Uterus (tissue), 4 donors: ENCODE results near the gene TADA3. TPM values are rescaled to one million over a fixed set of nuclear protein-coding genes. Genes with fewer than 3 reads are reported as not detected.

Experiments used
- DNase-seq, 2 donors: peaks; one replicate each; pipeline ENCODE4 v3.0.0-alpha.2; 2019 to 2020
- H3K27ac ChIP-seq, 2 donors: fragments of 200-600 bp; sonication (generic); 1 replicate in 1 of 2; 2 replicates in 1 of 2; pipeline ENCODE4 v1.5.1; 2016 to 2018
- H3K27me3 ChIP-seq, 2 donors: fragments of 200-600 bp; sonication (generic); one replicate each; pipeline ENCODE4 v1.5.1; 2018 to 2019; ENCODE audit warnings: control low read depth in 1 of 2
- H3K36me3 ChIP-seq, 2 donors: fragments of 200-600 bp; sonication (generic); one replicate each; pipeline ENCODE4 v1.5.1; 2019; ENCODE audit warnings: control low read depth in 1 of 2
- H3K4me1 ChIP-seq, 2 donors: fragments of 200-600 bp; sonication (generic); one replicate each; pipeline ENCODE4 v1.5.1; 2018 to 2019; ENCODE audit warnings: control low read depth in 1 of 2
- H3K4me3 ChIP-seq, 2 donors: fragments of 200-600 bp; sonication (generic); 1 replicate in 1 of 2; 2 replicates in 1 of 2; pipeline ENCODE4 v1.5.1; 2018 to 2019; ENCODE audit warnings: mild to moderate bottlenecking in 1 of 2
- H3K9me3 ChIP-seq, 2 donors: fragments of 200-600 bp; sonication (generic); one replicate each; pipeline ENCODE4 v1.5.1; 2019; ENCODE audit warnings: control low read depth in 1 of 2
- POLR2A ChIP-seq, 2 donors: fragments of 450-650 bp; IDR thresholded peaks; one replicate each; pipeline ENCODE4 v1.6.1; 2016; ENCODE audit warnings: antibody characterized with exemption in 2 of 2, mild to moderate bottlenecking in 1 of 2, moderate library complexity in 1 of 2
- intact Hi-C: fragments of 100-400 bp; cut with DNase I; formaldehyde crosslinking; loops from one replicate; pipeline ENCODE4 v1.15.1; 2023; ENCODE audit warnings: low total_unique reads
- total RNA-seq, 4 donors: library from RNA; depleted of rRNA in 3 of 4; stranded (reverse); fragments of >200 nt in 3 of 4; gene quantifications; one replicate each; pipeline versions ENCODE4 v1.1.0 to v1.2.4, GENCODE V29; 2014 to 2023
- TF ChIP-seq, protein P1 (sequence below), 4 experiments: fragments of 200-600 bp in 2 of 4; fragments of 450-650 bp in 2 of 4; sonication (generic) in 2 of 4; IDR thresholded peaks; one replicate each; pipeline ENCODE4 v1.5.1; 2016 to 2019; ENCODE audit warnings: antibody characterized with exemption in 4 of 4, mild to moderate bottlenecking in 2 of 4, moderate library complexity in 1 of 4
- donor health status: DM: yes; HTN: yes; CAD: no.

The TADA3 gene
- total RNA-seq, 4 donors from 2014 or later: 35.9 to 65.4 (median 55.3) TPM

DNA sequence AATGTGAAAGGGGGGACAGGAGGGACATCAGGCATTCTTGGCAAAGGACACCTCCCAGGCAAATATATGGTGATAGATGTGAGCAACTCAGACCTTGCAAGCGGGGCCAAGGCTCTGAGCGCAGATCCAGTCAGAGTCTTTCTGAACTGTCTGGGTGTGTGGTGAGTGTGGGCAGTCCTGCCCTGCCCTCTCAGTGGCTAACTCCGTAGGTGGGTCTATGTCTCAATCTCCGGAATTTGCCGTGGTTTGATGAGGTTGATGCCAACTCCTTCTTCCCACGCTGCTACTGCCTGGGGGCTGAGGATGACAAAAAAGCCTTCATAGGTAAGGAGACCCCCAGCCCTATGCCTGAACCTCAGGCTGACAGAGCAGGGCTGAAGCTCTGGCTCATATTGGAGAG is 25.2 kb upstream of the TADA3 start:
- intact Hi-C loops: no loop called here
- no peak overlapping the region for H3K4me3 ChIP-seq
- H3K4me1 ChIP-seq: no peaks in the 10 kb centered on the region
- H3K27me3 ChIP-seq: no peaks in the 10 kb centered on the region
- no peaks in the 10 kb centered on the region for H3K9me3 ChIP-seq
- TF ChIP-seq, protein P1, sequence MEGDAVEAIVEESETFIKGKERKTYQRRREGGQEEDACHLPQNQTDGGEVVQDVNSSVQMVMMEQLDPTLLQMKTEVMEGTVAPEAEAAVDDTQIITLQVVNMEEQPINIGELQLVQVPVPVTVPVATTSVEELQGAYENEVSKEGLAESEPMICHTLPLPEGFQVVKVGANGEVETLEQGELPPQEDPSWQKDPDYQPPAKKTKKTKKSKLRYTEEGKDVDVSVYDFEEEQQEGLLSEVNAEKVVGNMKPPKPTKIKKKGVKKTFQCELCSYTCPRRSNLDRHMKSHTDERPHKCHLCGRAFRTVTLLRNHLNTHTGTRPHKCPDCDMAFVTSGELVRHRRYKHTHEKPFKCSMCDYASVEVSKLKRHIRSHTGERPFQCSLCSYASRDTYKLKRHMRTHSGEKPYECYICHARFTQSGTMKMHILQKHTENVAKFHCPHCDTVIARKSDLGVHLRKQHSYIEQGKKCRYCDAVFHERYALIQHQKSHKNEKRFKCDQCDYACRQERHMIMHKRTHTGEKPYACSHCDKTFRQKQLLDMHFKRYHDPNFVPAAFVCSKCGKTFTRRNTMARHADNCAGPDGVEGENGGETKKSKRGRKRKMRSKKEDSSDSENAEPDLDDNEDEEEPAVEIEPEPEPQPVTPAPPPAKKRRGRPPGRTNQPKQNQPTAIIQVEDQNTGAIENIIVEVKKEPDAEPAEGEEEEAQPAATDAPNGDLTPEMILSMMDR (IDR thresholded peaks at IDR 0.05): no peak
- no peak for TF ChIP-seq POLR2A (IDR thresholded peaks at IDR 0.05)
- H3K27ac ChIP-seq: no peak overlapping the region
- no peaks in the 10 kb centered on the region for H3K36me3 ChIP-seq
- no peak for DNase-seq

DNA sequence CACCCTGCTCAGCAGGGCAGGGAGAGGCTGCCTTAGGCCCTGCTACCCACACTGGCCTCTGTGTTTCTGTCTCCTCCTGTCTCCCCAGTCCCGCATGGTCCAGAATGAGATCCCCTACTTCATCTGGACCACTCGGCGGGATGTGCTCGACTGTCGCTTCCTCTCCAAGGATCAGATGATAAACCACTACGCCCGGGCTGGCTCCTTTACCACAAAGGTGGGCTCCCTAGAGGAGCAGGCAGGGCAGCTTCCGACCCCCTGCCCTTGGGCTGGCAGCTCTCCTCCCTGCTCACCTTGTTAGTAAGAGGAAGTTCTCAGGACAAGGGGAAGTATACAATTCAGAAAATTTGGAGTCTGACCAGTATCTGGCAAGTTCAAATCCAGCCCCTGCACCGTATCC is 23.7 kb upstream of the TADA3 start:
- Histone ChIP-seq H3K27ac (no peak overlapping the region), H3K36me3 (no peaks in the 10 kb centered on the region), H3K27me3 (no peaks in the 10 kb centered on the region), H3K9me3 (no peaks in the 10 kb centered on the region), H3K4me1 (peaks cover 0 to under 1% of the 10 kb centered on the region in 2 donors), H3K4me3 (no peak overlapping the region)
- intact Hi-C loops: no loop called here
- DNase-seq: no peak
- TF ChIP-seq, protein P1 (IDR thresholded peaks at IDR 0.05): no peak
- TF ChIP-seq POLR2A (IDR thresholded peaks at IDR 0.05): no peak

DNA sequence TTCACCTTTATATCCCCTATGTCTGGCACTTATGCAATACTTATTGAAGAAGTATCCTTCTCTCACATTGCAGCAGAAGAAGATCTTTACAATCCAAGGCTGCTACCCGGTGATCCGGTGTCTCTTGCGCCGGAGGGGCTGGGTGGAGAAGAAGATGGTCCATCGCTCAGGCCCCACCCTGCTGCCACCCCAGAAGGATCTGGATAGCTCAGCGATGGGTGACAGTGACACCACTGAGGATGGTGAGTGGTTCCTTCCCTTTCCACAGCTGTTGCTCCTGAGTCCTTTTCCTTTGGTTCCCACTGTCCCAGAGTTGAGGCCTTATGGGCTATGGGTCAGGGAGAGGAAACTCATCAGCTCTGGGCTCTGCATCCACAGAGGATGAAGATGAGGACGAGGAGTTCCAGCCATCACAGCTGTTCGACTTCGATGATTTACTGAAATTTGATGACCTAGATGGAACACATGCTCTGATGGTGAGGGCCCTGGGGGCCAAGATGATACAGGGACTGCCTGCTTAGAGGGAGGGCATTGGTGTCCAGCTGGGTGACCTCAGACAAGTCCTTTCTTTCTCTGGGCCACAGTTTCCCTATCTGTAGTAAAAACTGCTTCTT is 20.7 kb upstream of the TADA3 start:
- intact Hi-C loops: no loop called here
- H3K27me3 ChIP-seq: no peaks in the 10 kb centered on the region
- no peaks in the 10 kb centered on the region for H3K36me3 ChIP-seq
- H3K9me3 ChIP-seq: no peaks in the 10 kb centered on the region
- no peak for DNase-seq
- no peak overlapping the region for H3K27ac ChIP-seq
- no peak overlapping the region for H3K4me3 ChIP-seq
- no peak for TF ChIP-seq POLR2A (IDR thresholded peaks at IDR 0.05)
- TF ChIP-seq, protein P1 (IDR thresholded peaks at IDR 0.05): no peak
- peaks cover 0 to 4% of the 10 kb centered on the region in 2 donors for H3K4me1 ChIP-seq

DNA sequence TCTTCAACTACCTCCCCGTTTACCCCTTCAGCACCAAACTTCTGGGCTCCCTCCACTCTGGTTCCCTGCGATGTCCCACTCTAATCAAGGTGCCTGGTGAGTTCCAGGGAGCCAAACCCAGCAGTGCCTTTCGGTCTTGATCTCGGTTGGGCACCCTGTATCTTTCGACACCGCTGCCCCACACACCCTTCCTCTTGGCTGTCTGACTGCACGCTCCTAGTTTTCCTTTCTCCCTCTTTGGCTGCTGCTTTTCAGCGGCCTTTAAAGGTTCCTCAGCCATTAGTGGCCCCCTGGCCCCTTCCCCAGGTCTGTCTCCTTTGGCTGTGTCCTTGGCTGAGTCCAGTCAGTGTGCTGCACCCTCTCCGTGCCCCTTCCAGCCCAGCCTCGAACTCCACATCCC is 18.6 kb upstream of the TADA3 start:
- DNase-seq: no peak
- Histone ChIP-seq H3K9me3 (no peaks in the 10 kb centered on the region), H3K27me3 (no peaks in the 10 kb centered on the region), H3K27ac (peak overlapping the region; percentile 90 to 96), H3K4me3 (peak overlapping the region; percentile 51 to 68), H3K4me1 (peaks cover 0 to 4% of the 10 kb centered on the region in 2 donors), H3K36me3 (no peaks in the 10 kb centered on the region)
- intact Hi-C loops: no loop called here
- TF ChIP-seq, protein P1 (IDR thresholded peaks at IDR 0.05): no peak
- TF ChIP-seq POLR2A (IDR thresholded peaks at IDR 0.05): no peak

DNA sequence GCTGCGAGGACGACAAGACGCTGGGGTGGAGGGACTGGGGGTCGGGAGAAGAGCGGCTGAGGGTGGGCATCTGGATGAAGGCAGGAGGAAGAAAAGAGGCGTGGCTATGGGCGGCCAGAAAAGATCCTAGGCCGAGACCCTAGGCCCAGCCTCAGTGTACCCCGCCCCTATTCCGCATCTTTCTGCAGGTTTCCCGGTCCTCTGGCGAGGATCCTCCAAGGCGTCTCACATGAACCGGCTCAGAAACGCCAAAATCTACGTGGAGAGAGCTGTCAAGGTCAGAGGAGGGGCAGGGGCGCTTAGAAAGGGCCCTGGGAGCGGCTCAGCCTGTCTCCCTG is 18.1 kb upstream of the TADA3 start:
- Histone ChIP-seq H3K36me3 (no peaks in the 10 kb centered on the region), H3K27ac (peak overlapping the region; percentile 90 to 96), H3K27me3 (no peaks in the 10 kb centered on the region), H3K4me3 (peak overlapping the region; percentile 51 to 68), H3K9me3 (no peaks in the 10 kb centered on the region), H3K4me1 (peaks cover 0 to 4% of the 10 kb centered on the region in 2 donors)
- intact Hi-C loops: no loop called here
- no peak for DNase-seq
- no peak for TF ChIP-seq POLR2A (IDR thresholded peaks at IDR 0.05)
- TF ChIP-seq, protein P1 (IDR thresholded peaks at IDR 0.05): no peak
